ENCODE measurements around the gene GMCL2. TPM values are rescaled to one million over a fixed set of nuclear protein-coding genes. Genes with fewer than 3 reads are reported as not detected.

GMCL2 gene
- total and polyA plus RNA-seq, 2 experiments from 2014 or later, result not detected

GRCh38 chr5:178227138-178227659, 40.0 kb upstream of the GMCL2 start:
- WGBS (ENCODE audit: low lambda C conversion rate, missing lambda C conversion rate), result 94% methylated on average over 4 of the region's 4 CpGs
- DNase-seq (ENCODE audit: low spot score), result no peak
- peak overlapping the region; percentile 87 for H3K27ac ChIP-seq

GRCh38 chr5:178225174-178225573, 38.0 kb upstream of the GMCL2 start:
- Histone ChIP-seq H3K4me2 (no peak overlapping the region), H4K20me1 (ENCODE audit: insufficient read depth, poor library complexity, severe bottlenecking) (no peaks in the 10 kb centered on the region)

More at GRCh38 chr5:178227138-178227659, 40.0 kb upstream of the GMCL2 start:
- TF ChIP-seq EZH2 (IDR thresholded peaks at IDR 0.05; ENCODE audit: borderline replicate concordance), result no peak
- no peak for TF ChIP-seq EZH2phosphoT487 (IDR thresholded peaks at IDR 0.05; ENCODE audit: low read depth, severe bottlenecking, unreplicated experiment)
- no peak for TF ChIP-seq CTCF (IDR thresholded peaks at IDR 0.05; ENCODE audit: poor library complexity)
- Histone ChIP-seq H2AFZ (no peak overlapping the region), H3K9me2 (replicated peaks; ENCODE audit: insufficient read depth) (no peaks in the 10 kb centered on the region), H3K27me3 (no peaks in the 10 kb centered on the region), H4K20me1 (ENCODE audit: insufficient read depth, poor library complexity, severe bottlenecking) (peaks cover 15% of the 10 kb centered on the region), H3K9me3 (ENCODE audit: low read depth) (no peaks in the 10 kb centered on the region), H3K4me2 (peak overlapping the region; percentile 20), H3K36me3 (replicated peaks; ENCODE audit: insufficient read depth, low read depth) (peaks cover 3% of the 10 kb centered on the region), H3K4me3 (no peak overlapping the region), H3K79me2 (peaks cover 42% of the 10 kb centered on the region), H3K4me1 (ENCODE audit: insufficient read depth) (peaks cover 26% of the 10 kb centered on the region)

GRCh38 chr5:178224403-178224802, 37.2 kb upstream of the GMCL2 start:
- Histone ChIP-seq H3K27me3 (no peaks in the 10 kb centered on the region), H3K4me2 (no peak overlapping the region), H3K4me1 (ENCODE audit: insufficient read depth) (peaks cover 8% of the 10 kb centered on the region), H3K27ac (no peak overlapping the region), H2AFZ (no peak overlapping the region), H3K36me3 (replicated peaks; ENCODE audit: insufficient read depth, low read depth) (peaks cover under 1% of the 10 kb centered on the region), H3K9me2 (replicated peaks; ENCODE audit: insufficient read depth) (no peaks in the 10 kb centered on the region), H3K79me2 (peaks cover 15% of the 10 kb centered on the region), H3K4me3 (no peak overlapping the region), H4K20me1 (ENCODE audit: insufficient read depth, poor library complexity, severe bottlenecking) (no peaks in the 10 kb centered on the region), H3K9me3 (ENCODE audit: low read depth) (no peaks in the 10 kb centered on the region)
- no peak for TF ChIP-seq EZH2 (IDR thresholded peaks at IDR 0.05; ENCODE audit: borderline replicate concordance)
- TF ChIP-seq EZH2phosphoT487 (IDR thresholded peaks at IDR 0.05; ENCODE audit: low read depth, severe bottlenecking, unreplicated experiment), result no peak
- no peak for TF ChIP-seq CTCF (IDR thresholded peaks at IDR 0.05; ENCODE audit: poor library complexity)
- DNase-seq (ENCODE audit: low spot score), result no peak
- WGBS (ENCODE audit: low lambda C conversion rate, missing lambda C conversion rate), result 97% methylated on average over 17 of the region's 17 CpGs

More at GRCh38 chr5:178225174-178225573, 38.0 kb upstream of the GMCL2 start:
- 96% methylated on average over 6 of the region's 6 CpGs for WGBS (ENCODE audit: low lambda C conversion rate, missing lambda C conversion rate)
- no peaks in the 10 kb centered on the region for H3K27me3 ChIP-seq
- DNase-seq (ENCODE audit: low spot score), result no peak
- H3K4me3 ChIP-seq, result no peak overlapping the region
- peak overlapping the region; percentile 70 for H3K27ac ChIP-seq
- peaks cover 11% of the 10 kb centered on the region for H3K4me1 ChIP-seq (ENCODE audit: insufficient read depth)
- H3K9me3 ChIP-seq (ENCODE audit: low read depth), result no peaks in the 10 kb centered on the region
- H2AFZ ChIP-seq, result no peak overlapping the region
- TF ChIP-seq CTCF (IDR thresholded peaks at IDR 0.05; ENCODE audit: poor library complexity) (no peak), EZH2 (IDR thresholded peaks at IDR 0.05; ENCODE audit: borderline replicate concordance) (no peak), EZH2phosphoT487 (IDR thresholded peaks at IDR 0.05; ENCODE audit: low read depth, severe bottlenecking, unreplicated experiment) (no peak)
- H3K36me3 ChIP-seq (replicated peaks; ENCODE audit: insufficient read depth, low read depth), result peaks cover 3% of the 10 kb centered on the region
- H3K9me2 ChIP-seq (replicated peaks; ENCODE audit: insufficient read depth), result no peaks in the 10 kb centered on the region
- peaks cover 22% of the 10 kb centered on the region for H3K79me2 ChIP-seq
